Lower leg skin (tissue), 4 donors: ENCODE results near the gene COL21A1. TPM values are rescaled to one million over a fixed set of nuclear protein-coding genes. Genes with fewer than 3 reads are reported as not detected.

Source experiments
- DNase-seq, 2 donors: peaks; one replicate each; pipeline ENCODE4 v3.0.0-alpha.2; 2019; ENCODE audit warnings: low spot score in 2 of 2
- H3K4me3 ChIP-seq: fragments of 200-600 bp; sonication (generic); 2 replicates; pipeline ENCODE4 v1.5.1; 2017; ENCODE audit warnings: mild to moderate bottlenecking, low read depth; ENCODE audit not compliant: poor library complexity, severe bottlenecking
- CTCF ChIP-seq, 3 donors: fragments of 450-650 bp; IDR thresholded peaks; one replicate each; pipeline ENCODE4 v1.5.1; 2016; ENCODE audit warnings: antibody characterized with exemption in 3 of 3, mild to moderate bottlenecking in 3 of 3, moderate library complexity in 2 of 3
- POLR2A ChIP-seq, 2 donors: fragments of 450-650 bp; IDR thresholded peaks; one replicate each; pipeline ENCODE4 v1.6.1; 2016 to 2017; ENCODE audit warnings: antibody characterized with exemption in 2 of 2, mild to moderate bottlenecking in 1 of 2, moderate library complexity in 1 of 2
- WGBS, 2 donors: methylation state at CpG; one replicate each; pipeline ENCODE4 v1.1.5; 2018; 5-methylcytosine and 5-hydroxymethylcytosine counted together
- intact Hi-C: fragments of 100-400 bp; cut with DNase I; formaldehyde crosslinking; loops from one replicate; pipeline ENCODE4 v1.15.0; 2023; ENCODE audit warnings: low total_unique reads
- total RNA-seq, 4 donors: library from RNA; depleted of rRNA; stranded (reverse); fragments of >200 nt; gene quantifications; one replicate each; pipeline ENCODE4 v1.1.0, GENCODE V29; 2016

COL21A1 gene
- total RNA-seq, 4 donors from 2014 or later, result 1.9 to 8.3 (median 5.4) TPM

GRCh38 chr6:56101141-56101553 lies 146.2 kb downstream of the COL21A1 start:
- intact Hi-C loops, result no loop called here
- DNase-seq, result no peak
- TF ChIP-seq CTCF (IDR thresholded peaks at IDR 0.05) (no peak), POLR2A (IDR thresholded peaks at IDR 0.05) (no peak)
- WGBS, 2 donors, result 48 to 53% methylated on average over 4 of the region's 4 CpGs
- no peak overlapping the region for H3K4me3 ChIP-seq

GRCh38 chr6:56096946-56097621 lies 150.3 kb downstream of the COL21A1 start:
- DNase-seq, result no peak
- TF ChIP-seq CTCF (IDR thresholded peaks at IDR 0.05), result no peak
- no peak for TF ChIP-seq POLR2A (IDR thresholded peaks at IDR 0.05)
- 54 to 55% methylated on average over 2 of the region's 2 CpGs for WGBS, 2 donors

GRCh38 chr6:56096541-56096940 lies 150.8 kb downstream of the COL21A1 start:
- TF ChIP-seq POLR2A (IDR thresholded peaks at IDR 0.05), result no peak
- TF ChIP-seq CTCF (IDR thresholded peaks at IDR 0.05), result no peak
- no peak for DNase-seq
- intact Hi-C loops, result no loop called here
- no peak overlapping the region for H3K4me3 ChIP-seq

More at GRCh38 chr6:56096946-56097621, 150.3 kb downstream of the COL21A1 start:
- H3K4me3 ChIP-seq, result no peak overlapping the region
- intact Hi-C loops, result no loop called here

- WGBS, 2 donors, result 92 to 96% methylated on average over 1 of the region's 1 CpG
- intact Hi-C loops, result no loop called here
- no peak overlapping the region for H3K4me3 ChIP-seq
- no peak for DNase-seq
- TF ChIP-seq CTCF (IDR thresholded peaks at IDR 0.05) (no peak), POLR2A (IDR thresholded peaks at IDR 0.05) (no peak)
Measured at GRCh38 chr6:56093776-56094175, 153.6 kb downstream of the COL21A1 start.

GRCh38 chr6:56091159-56091869 lies 156.1 kb downstream of the COL21A1 start:
- no peak for DNase-seq
- H3K4me3 ChIP-seq, result no peak overlapping the region
- intact Hi-C loops, result no loop called here
- WGBS, 2 donors, result 51% methylated on average over 3 of the region's 3 CpGs
- TF ChIP-seq CTCF (IDR thresholded peaks at IDR 0.05) (no peak), POLR2A (IDR thresholded peaks at IDR 0.05) (no peak)
